AG04450 (cell line): ENCODE measurements around the gene UBQLN2. TPM values are rescaled to one million over a fixed set of nuclear protein-coding genes. Genes with fewer than 3 reads are reported as not detected.
"Not testable (repeated sequence)": the region's sequence is repeated elsewhere in the genome, so short reads cannot be mapped to it uniquely, and the experiment has no call there.

Experiments
- CTCF ChIA-PET: fragments of 300-600, 350-600 bp; formaldehyde crosslinking; extraction: SDS; loops from one replicate; lab custom pipeline; 2022; ENCODE audit warnings: antibody characterized with exemption, inconsistent platforms; lab: Charles Lee
- POLR2A ChIA-PET: fragments of 350-600 bp; formaldehyde crosslinking; extraction: SDS; loops from one replicate; lab custom pipeline; 2021; ENCODE audit warnings: antibody characterized with exemption, inconsistent platforms; lab: Yijun Ruan, JAX
- DNase-seq: peaks from one replicate; pipeline ENCODE4 v3.0.0-alpha.2; 2011; ENCODE audit warnings: low read depth, low spot score
- H3K27ac ChIP-seq: one replicate; pipeline ENCODE4 v1.5.1; 2012; ENCODE audit warnings: low read depth, low read length, control low read depth
- H3K27me3 ChIP-seq: one replicate; pipeline ENCODE4 v1.6.0; 2012; ENCODE audit warnings: low read length; ENCODE audit not compliant: control insufficient read depth, insufficient read depth
- H3K4me3 ChIP-seq: 2 replicates; pipeline ENCODE4 v1.5.1; 2011; ENCODE audit warnings: mild to moderate bottlenecking, low read depth, low read length, control low read depth
- H3K9me3 ChIP-seq: 2 replicates; pipeline ENCODE4 v1.5.1; 2012; ENCODE audit warnings: low read length; ENCODE audit not compliant: control insufficient read depth, insufficient read depth
- CTCF ChIP-seq: IDR thresholded peaks from 2 replicates; pipeline ENCODE4 v1.5.1; 2011; ENCODE audit warnings: low read depth, low read length, control low read depth, inconsistent platforms
- polyA plus RNA-seq: library from polyadenylated mRNA; depleted of rRNA; stranded (reverse); fragments of >200 nt; gene quantifications from 2 replicates; pipeline ENCODE4 v1.2.3, GENCODE V29; 2011

The UBQLN2 gene
- polyA plus RNA-seq, 1 experiment, result 31.6 TPM

GRCh38 chrX:56569378-56570057, 6.1 kb downstream of the UBQLN2 start:
- TF ChIP-seq CTCF, result no peak
- Histone ChIP-seq H3K27me3 (no peaks in the 10 kb centered on the region), H3K9me3 (no peaks in the 10 kb centered on the region), H3K4me3 (no peak overlapping the region), H3K27ac (no peak overlapping the region)
- DNase-seq, result no peak
- POLR2A ChIA-PET, result no interaction called here
- CTCF ChIA-PET, result interaction anchor here (0.9 kb wide), 1 partner anchor 10 kb away, joined by 4 read pairs; no protein-coding TSS in a partner anchor

- Histone ChIP-seq H3K4me3 (no peak overlapping the region), H3K27ac (no peak overlapping the region), H3K9me3 (no peaks in the 10 kb centered on the region), H3K27me3 (no peaks in the 10 kb centered on the region)
- POLR2A ChIA-PET, result no interaction called here
- TF ChIP-seq CTCF, result no peak
- no peak for DNase-seq
- CTCF ChIA-PET, result no interaction called here
Measured at GRCh38 chrX:56572975-56573374, 9.5 kb downstream of the UBQLN2 start.

GRCh38 chrX:56574861-56575260, 11.4 kb downstream of the UBQLN2 start:
- no peak for DNase-seq
- no peak for TF ChIP-seq CTCF
- Histone ChIP-seq H3K4me3 (no peak overlapping the region), H3K27ac (no peak overlapping the region), H3K9me3 (no peaks in the 10 kb centered on the region), H3K27me3 (no peaks in the 10 kb centered on the region)
- ChIA-PET CTCF (no interaction called here), POLR2A (no interaction called here)

- CTCF ChIA-PET, result no interaction called here
- no peaks in the 10 kb centered on the region for H3K9me3 ChIP-seq
- H3K4me3 ChIP-seq, result no peak overlapping the region
- POLR2A ChIA-PET, result no interaction called here
- H3K27ac ChIP-seq, result no peak overlapping the region
- no peak for DNase-seq
- no peaks in the 10 kb centered on the region for H3K27me3 ChIP-seq
- TF ChIP-seq CTCF, result no peak
Measured at GRCh38 chrX:56576721-56577120, 13.3 kb downstream of the UBQLN2 start.

GRCh38 chrX:56588397-56589188, 25.2 kb downstream of the UBQLN2 start:
- POLR2A ChIA-PET, result no interaction called here
- CTCF ChIA-PET, result no interaction called here
- H3K9me3 ChIP-seq, result no peaks in the 10 kb centered on the region

GRCh38 chrX:56591830-56592229, 28.4 kb downstream of the UBQLN2 start:
- H3K27me3 ChIP-seq, CTCF ChIA-PET, H3K27ac ChIP-seq, H3K9me3 ChIP-seq, DNase-seq, H3K4me3 ChIP-seq, POLR2A ChIA-PET: not testable (repeated sequence)

More at GRCh38 chrX:56588397-56589188, 25.2 kb downstream of the UBQLN2 start:
- no peak overlapping the region for H3K4me3 ChIP-seq
- H3K27me3 ChIP-seq, result no peaks in the 10 kb centered on the region
- no peak for TF ChIP-seq CTCF
- no peak for DNase-seq
- H3K27ac ChIP-seq, result no peak overlapping the region
